NCI-H524 (cell line): Measurements from ENCODE around the gene SORL1-AS1.
A peak's percentile ranks its signal among the peaks of the same experiment; 100 is the strongest.

ENCODE experiments used
- DNase-seq, 2 experiments: peaks; one replicate each; lab custom pipeline; 2025; lab: John Stamatoyannopoulos, UW

The SORL1-AS1 gene

GRCh38 chr11:121476379-121477032, 23.7 kb upstream of the SORL1-AS1 start:
- DNase-seq: no peak

- DNase-seq: no peak
These were observed 21.9 kb upstream of the SORL1-AS1 start for GRCh38 chr11:121474680-121475079.

- no peak for DNase-seq
These were observed 20.5 kb upstream of the SORL1-AS1 start for GRCh38 chr11:121473064-121473777.

- DNase-seq: no peak
These were observed 19.5 kb upstream of the SORL1-AS1 start for GRCh38 chr11:121472312-121472711.

- DNase-seq: no peak
These were observed 18.4 kb upstream of the SORL1-AS1 start for GRCh38 chr11:121471167-121471566.

- DNase-seq: no peak
These were observed 17.1 kb upstream of the SORL1-AS1 start for GRCh38 chr11:121469910-121470309.

GRCh38 chr11:121467965-121468364, 15.2 kb upstream of the SORL1-AS1 start:
- peak; percentile 70 to 88 for DNase-seq

- peak; percentile 44 to 62 for DNase-seq
These were observed 14.7 kb upstream of the SORL1-AS1 start for GRCh38 chr11:121467471-121467870.

GRCh38 chr11:121466063-121466794, 13.5 kb upstream of the SORL1-AS1 start:
- peak; percentile 47 to 82 for DNase-seq

GRCh38 chr11:121465709-121466062, 12.9 kb upstream of the SORL1-AS1 start:
- DNase-seq: no peak

- no peak for DNase-seq
These were observed 11.7 kb upstream of the SORL1-AS1 start for GRCh38 chr11:121464352-121464946.

- no peak for DNase-seq
These were observed 11.0 kb upstream of the SORL1-AS1 start for GRCh38 chr11:121463689-121464335.

- no peak for DNase-seq
These were observed 9.1 kb upstream of the SORL1-AS1 start for GRCh38 chr11:121461843-121462242.

- DNase-seq: no peak
These were observed 8.3 kb upstream of the SORL1-AS1 start for GRCh38 chr11:121460941-121461514.

- no peak for DNase-seq
These were observed 6.7 kb upstream of the SORL1-AS1 start for GRCh38 chr11:121459413-121460017.

- no peak for DNase-seq
These were observed 5.8 kb upstream of the SORL1-AS1 start for GRCh38 chr11:121458551-121458950.

GRCh38 chr11:121456816-121457431, 4.2 kb upstream of the SORL1-AS1 start:
- no peak for DNase-seq

- DNase-seq: no peak
These were observed 3.4 kb upstream of the SORL1-AS1 start for GRCh38 chr11:121456151-121456550.

GRCh38 chr11:121455115-121455514, 2.3 kb upstream of the SORL1-AS1 start:
- DNase-seq: no peak

GRCh38 chr11:121453589-121454299, 977 bp upstream of the SORL1-AS1 start:
- DNase-seq: no peak
